HG03442 (cell line): ENCODE measurements around the gene IMP3.
"Not testable (repeated sequence)": the region's sequence is repeated elsewhere in the genome, so short reads cannot be mapped to it uniquely, and the experiment has no call there.

Experiments
- ATAC-seq: cut with Tn5 transposase; IDR thresholded peaks from one replicate; pipeline ENCODE4 v1.9.1; 2021; ENCODE audit warnings: mild to moderate bottlenecking, moderate library complexity; ENCODE audit not compliant: unreplicated experiment

Gene IMP3

GRCh38 chr15:75639709-75640482 lies at the start of gene IMP3:
TSS of gene IMP3 (minus strand) at chr15:75640224. CDS start at chr15:75640168, 56 bp downstream.
- ATAC-seq: peak; percentile 86

DNA sequence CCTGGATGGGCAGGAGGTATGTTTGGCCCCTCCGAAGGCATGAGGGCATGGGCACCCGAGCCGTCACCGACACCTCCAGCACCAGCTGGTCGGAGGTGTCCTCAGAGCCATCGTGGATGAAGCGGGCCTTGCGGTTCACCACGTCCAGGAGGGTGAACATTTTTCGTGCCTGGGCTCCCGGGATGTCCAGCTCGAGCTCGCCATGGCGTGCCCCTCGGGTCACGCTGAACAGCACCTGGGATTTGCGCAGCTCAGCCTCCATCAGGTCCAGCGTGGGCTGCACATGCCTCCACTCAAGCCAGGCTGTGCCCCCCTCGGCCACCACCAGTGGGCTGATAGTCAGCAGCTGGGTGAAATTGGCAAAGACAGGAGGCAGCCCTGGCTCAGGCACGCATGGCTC lies 49.4 kb upstream of the IMP3 start:
- ATAC-seq: not testable (repeated sequence)

- no peak for ATAC-seq
Measured at GRCh38 chr15:75688831-75689230, 48.8 kb upstream of the IMP3 start.

GRCh38 chr15:75688278-75688557 lies 48.2 kb upstream of the IMP3 start:
- no peak for ATAC-seq

DNA sequence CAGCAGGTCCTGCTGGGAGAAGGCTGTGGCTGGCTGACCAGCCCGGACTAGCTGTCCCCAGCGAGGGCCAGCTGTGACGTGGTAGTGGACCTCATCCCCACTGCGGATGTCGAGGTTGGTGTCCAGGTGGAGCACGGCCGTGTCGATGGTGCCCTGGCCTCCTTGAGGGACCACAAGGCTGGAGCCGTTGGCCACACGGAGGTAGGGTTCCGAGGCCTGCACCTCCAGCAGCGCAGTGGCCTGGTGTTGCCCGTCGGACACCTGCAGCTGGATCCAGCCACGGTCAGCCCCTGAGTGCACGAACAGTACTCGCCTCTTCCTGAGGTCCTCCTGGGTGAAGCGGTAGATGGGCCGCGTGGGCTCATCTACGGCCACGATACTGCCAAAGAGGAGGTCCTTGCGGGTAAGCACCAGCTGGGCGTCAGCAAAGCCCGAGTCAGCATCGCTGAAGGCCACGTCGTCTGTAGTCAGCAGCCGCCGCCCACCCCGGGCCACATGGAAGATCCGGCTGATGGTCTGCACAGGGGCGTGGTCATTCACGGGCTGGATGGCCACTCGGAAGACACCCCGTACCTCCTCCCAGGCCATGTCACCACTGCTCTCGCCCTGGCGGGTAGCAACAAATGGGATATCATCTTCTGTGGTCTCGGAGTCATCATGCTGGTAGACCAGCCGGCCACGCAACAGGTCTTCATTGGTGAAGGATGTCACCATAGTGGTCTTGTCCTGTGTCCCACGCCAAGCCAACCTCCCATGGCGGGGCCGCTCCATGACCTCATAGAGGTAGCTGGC lies 47.7 kb upstream of the IMP3 start:
- ATAC-seq: no peak

GRCh38 chr15:75686212-75686642 lies 46.2 kb upstream of the IMP3 start:
- ATAC-seq: not testable (repeated sequence)

- ATAC-seq: no peak
Measured at GRCh38 chr15:75685195-75685594, 45.2 kb upstream of the IMP3 start.

GRCh38 chr15:75684648-75685047 lies 44.6 kb upstream of the IMP3 start:
- ATAC-seq: no peak

GRCh38 chr15:75683646-75684312 lies 43.8 kb upstream of the IMP3 start:
- ATAC-seq: not testable (repeated sequence)

- ATAC-seq: no peak
Measured at GRCh38 chr15:75682181-75683135, 42.4 kb upstream of the IMP3 start.

DNA sequence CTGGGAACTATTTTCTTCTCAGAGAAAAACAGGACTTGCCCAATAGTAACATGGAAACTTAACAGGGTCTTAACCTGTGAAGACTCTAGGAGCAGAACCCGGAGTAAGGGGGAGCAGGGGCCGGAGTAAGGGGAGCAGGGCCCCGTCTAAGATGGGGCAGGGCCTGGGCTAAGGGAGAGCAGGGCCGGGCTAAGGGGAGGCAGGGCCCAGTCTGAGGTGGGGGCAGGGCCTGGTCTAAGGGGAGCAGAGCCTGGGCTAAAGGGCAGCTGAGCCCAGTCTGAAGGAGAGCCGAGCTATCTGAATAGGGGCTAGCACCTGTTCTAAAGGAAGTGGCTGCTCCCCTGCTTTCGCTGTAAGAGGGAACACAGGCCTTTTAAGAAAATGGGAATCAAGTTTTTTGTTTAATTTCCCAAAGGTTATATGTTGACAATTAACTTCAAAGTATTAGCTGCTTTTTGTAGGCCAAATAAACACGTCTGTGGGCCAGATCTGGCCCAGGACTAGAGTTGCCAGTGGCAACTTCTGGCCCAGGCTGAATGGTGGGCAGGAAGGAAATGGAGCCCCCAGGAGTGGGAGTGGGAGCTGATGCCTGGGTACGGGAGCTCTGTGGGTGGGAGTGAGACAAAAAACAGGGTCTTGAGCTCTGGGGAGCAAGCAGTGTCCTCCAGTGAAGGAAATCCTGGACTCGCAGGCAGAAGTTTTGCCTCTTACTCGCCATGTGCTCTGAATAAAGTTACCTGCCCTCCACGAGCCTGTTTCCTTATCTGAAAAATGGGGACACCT lies 40.2 kb upstream of the IMP3 start:
- no peak for ATAC-seq

DNA sequence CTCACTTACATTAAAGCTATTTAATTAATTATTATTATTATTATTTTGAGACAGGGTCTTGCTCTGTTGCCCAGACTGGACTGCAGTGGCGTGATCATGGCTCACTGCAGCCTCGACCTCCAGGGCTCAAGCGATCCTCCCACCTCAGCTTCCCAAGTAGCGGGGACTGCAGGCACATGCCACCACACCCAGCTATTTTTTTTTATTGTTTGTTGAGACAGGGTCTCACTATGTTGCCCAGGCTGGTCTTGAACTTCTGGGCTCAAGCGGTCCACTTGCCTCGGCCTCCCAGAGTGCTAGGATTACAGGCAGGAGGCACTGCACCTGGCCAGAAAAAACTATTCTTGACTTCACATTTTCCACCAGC lies 38.3 kb upstream of the IMP3 start:
- not testable (repeated sequence) for ATAC-seq

GRCh38 chr15:75677465-75678323 lies 37.7 kb upstream of the IMP3 start:
- ATAC-seq: no peak

DNA sequence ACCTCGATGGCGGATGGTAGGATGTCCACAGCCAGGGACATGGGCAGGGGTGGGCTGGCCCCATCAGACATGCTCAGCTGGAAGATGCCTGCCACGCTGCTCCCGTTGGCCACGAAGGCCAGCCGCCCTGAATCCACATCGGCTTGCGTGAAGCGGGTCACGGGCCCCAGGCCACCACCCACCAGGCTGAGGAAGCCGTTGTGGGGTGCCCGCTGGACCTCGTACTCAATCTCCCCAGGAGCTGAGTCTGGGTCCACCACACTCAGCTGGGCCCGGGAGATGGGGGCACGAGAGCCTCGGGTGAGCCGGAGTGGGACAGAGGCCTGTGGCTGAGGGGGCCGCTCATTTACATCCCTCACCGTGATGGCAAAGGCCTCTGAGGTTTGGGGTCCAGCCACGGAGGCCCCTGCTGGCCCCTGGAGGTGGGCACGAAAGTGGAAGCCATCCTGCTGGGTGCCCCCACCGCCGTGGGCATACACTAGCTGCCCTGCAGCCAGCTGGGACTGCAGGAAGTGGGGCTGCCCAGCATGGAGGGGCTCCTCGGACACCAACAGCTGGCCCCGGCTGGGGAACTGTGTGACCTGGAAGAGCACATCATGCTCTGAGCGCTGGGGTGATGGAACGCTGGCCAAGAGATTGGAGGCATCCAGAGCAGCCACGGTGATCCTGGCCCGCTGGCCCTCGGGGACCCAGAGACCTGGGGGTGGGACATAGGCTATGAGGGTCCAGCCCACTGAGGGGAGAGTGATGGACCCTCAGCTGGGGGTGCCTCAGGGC lies 36.9 kb upstream of the IMP3 start:
- ATAC-seq: no peak

- ATAC-seq: no peak
Measured at GRCh38 chr15:75675579-75676404, 35.8 kb upstream of the IMP3 start.

GRCh38 chr15:75674366-75674765 lies 34.3 kb upstream of the IMP3 start:
- ATAC-seq: no peak
